Hepatocyte (in vitro differentiated cells): ENCODE data around the gene RND3. TPM values are rescaled to one million over a fixed set of nuclear protein-coding genes. Genes with fewer than 3 reads are reported as not detected.

Experiments
- DNase-seq: peaks from one replicate; pipeline ENCODE4 v3.0.0-alpha.2; 2016; ENCODE audit warnings: low spot score
- H2AFZ ChIP-seq: fragments of 200-600 bp; sonication (generic); 2 replicates; pipeline ENCODE4 v1.6.0; 2016; ENCODE audit warnings: antibody characterized with exemption, mild to moderate bottlenecking
- H3K27ac ChIP-seq: fragments of 200-600 bp; sonication (generic); 2 replicates; pipeline ENCODE4 v1.5.1; 2016; ENCODE audit warnings: mild to moderate bottlenecking
- H3K27me3 ChIP-seq: fragments of 200-600 bp; sonication (generic); 2 replicates; pipeline ENCODE4 v1.6.1; 2016
- H3K36me3 ChIP-seq: fragments of 200-600 bp; sonication (generic); replicated peaks from 2 replicates; pipeline ENCODE4 v1.5.1; 2016; ENCODE audit warnings: low read depth; ENCODE audit not compliant: insufficient read depth
- H3K4me1 ChIP-seq: fragments of 200-600 bp; sonication (generic); 2 replicates; pipeline ENCODE4 v1.5.1; 2016; ENCODE audit warnings: mild to moderate bottlenecking, moderate library complexity; ENCODE audit not compliant: insufficient read depth
- H3K4me2 ChIP-seq: fragments of 200-600 bp; sonication (generic); 2 replicates; pipeline ENCODE4 v1.6.0; 2016
- H3K4me3 ChIP-seq: fragments of 200-600 bp; sonication (generic); 2 replicates; pipeline ENCODE4 v1.5.1; 2016; ENCODE audit warnings: mild to moderate bottlenecking
- H3K79me2 ChIP-seq: fragments of 200-600 bp; sonication (generic); 2 replicates; pipeline ENCODE4 v1.6.0; 2017; ENCODE audit warnings: mild to moderate bottlenecking
- H3K9me2 ChIP-seq: fragments of 200-600 bp; sonication (generic); replicated peaks from 2 replicates; pipeline ENCODE4 v1.6.0; 2017; ENCODE audit warnings: mild to moderate bottlenecking; ENCODE audit not compliant: insufficient read depth
- H3K9me3 ChIP-seq: fragments of 200-600 bp; sonication (generic); 2 replicates; pipeline ENCODE4 v1.5.1; 2016; ENCODE audit warnings: low read depth, mild to moderate bottlenecking
- H4K20me1 ChIP-seq: fragments of 200-600 bp; sonication (generic); 2 replicates; pipeline ENCODE4 v1.6.0; 2016; ENCODE audit warnings: mild to moderate bottlenecking; ENCODE audit not compliant: insufficient read depth, poor library complexity, severe bottlenecking
- CTCF ChIP-seq: fragments of 200-600 bp; sonication (generic); IDR thresholded peaks from 2 replicates; pipeline ENCODE4 v1.5.1; 2016; ENCODE audit warnings: antibody characterized with exemption, mild to moderate bottlenecking; ENCODE audit not compliant: poor library complexity
- EZH2 ChIP-seq: fragments of 200-600 bp; sonication (generic); IDR thresholded peaks from 2 replicates; pipeline ENCODE4 v1.6.1; 2016; ENCODE audit warnings: antibody characterized with exemption, mild to moderate bottlenecking, borderline replicate concordance
- EZH2phosphoT487 ChIP-seq: fragments of 200-600 bp; sonication (generic); IDR thresholded peaks from one replicate; pipeline ENCODE4 v1.6.1; 2018; ENCODE audit warnings: antibody characterized with exemption, mild to moderate bottlenecking, low read depth, moderate library complexity; ENCODE audit not compliant: unreplicated experiment, severe bottlenecking
- WGBS: methylation state at CpG from one replicate; pipeline ENCODE4 v1.1.6; 2016; ENCODE audit warnings: low lambda C conversion rate; ENCODE audit errors: missing lambda C conversion rate; 5-methylcytosine and 5-hydroxymethylcytosine counted together
- polyA plus RNA-seq: library from polyadenylated mRNA; unstranded; fragments of >200 nt; fragmentation: Nextera tagmentation; extraction: Ambion mirVana; gene quantifications from 2 replicates; pipeline ENCODE4 v1.2.1, GENCODE V29; 2016
- total RNA-seq: library from RNA; depleted of rRNA; stranded (reverse); fragments of >200 nt; gene quantifications from 2 replicates; pipeline ENCODE4 v1.2.3, GENCODE V29; 2014

Gene RND3
- total and polyA plus RNA-seq, 2 experiments from 2014 or later = 118 to 135 TPM

- TF ChIP-seq EZH2phosphoT487 (no peak), CTCF (no peak), EZH2 (no peak)
- H3K4me3 ChIP-seq = peak overlapping the region; percentile 86
- H3K4me1 ChIP-seq = peaks cover 56% of the 10 kb centered on the region
- H3K9me2 ChIP-seq = no peaks in the 10 kb centered on the region
- no peaks in the 10 kb centered on the region for H3K27me3 ChIP-seq
- no peaks in the 10 kb centered on the region for H3K9me3 ChIP-seq
- H3K4me2 ChIP-seq = peak overlapping the region; percentile 88
- no peaks in the 10 kb centered on the region for H3K36me3 ChIP-seq
- no peak for DNase-seq
- WGBS = 83% methylated on average over 1 of the region's 1 CpG
- peak overlapping the region; percentile 99 for H3K27ac ChIP-seq
- peaks cover 78% of the 10 kb centered on the region for H4K20me1 ChIP-seq
- H3K79me2 ChIP-seq = peaks cover 88% of the 10 kb centered on the region
- H2AFZ ChIP-seq = no peak overlapping the region
These were observed 3.9 kb downstream of the RND3 start for GRCh38 chr2:150483532-150483931.

- Histone ChIP-seq H3K79me2 (peaks cover 95% of the 10 kb centered on the region), H3K36me3 (no peaks in the 10 kb centered on the region), H3K4me3 (peak overlapping the region; percentile 10), H2AFZ (no peak overlapping the region), H3K4me2 (peak overlapping the region; percentile 88), H3K27me3 (no peaks in the 10 kb centered on the region), H3K9me3 (no peaks in the 10 kb centered on the region), H4K20me1 (peaks cover 84% of the 10 kb centered on the region), H3K27ac (peak overlapping the region; percentile 99), H3K9me2 (no peaks in the 10 kb centered on the region), H3K4me1 (peaks cover 63% of the 10 kb centered on the region)
- no peak for TF ChIP-seq EZH2phosphoT487
- TF ChIP-seq CTCF = no peak
- no peak for TF ChIP-seq EZH2
- WGBS = 68% methylated on average over 6 of the region's 6 CpGs
- DNase-seq = no peak
These were observed 4.6 kb downstream of the RND3 start for GRCh38 chr2:150482667-150483400.

GRCh38 chr2:150482111-150482510 lies 5.4 kb downstream of the RND3 start:
- Histone ChIP-seq H3K4me1 (peaks cover 70% of the 10 kb centered on the region), H3K9me3 (no peaks in the 10 kb centered on the region), H3K36me3 (no peaks in the 10 kb centered on the region), H2AFZ (no peak overlapping the region), H4K20me1 (peaks cover 88% of the 10 kb centered on the region), H3K9me2 (no peaks in the 10 kb centered on the region), H3K4me3 (no peak overlapping the region), H3K79me2 (peaks cover 100% of the 10 kb centered on the region), H3K27me3 (no peaks in the 10 kb centered on the region), H3K4me2 (peak overlapping the region; percentile 88), H3K27ac (peak overlapping the region; percentile 94)
- no peak for TF ChIP-seq EZH2
- TF ChIP-seq CTCF = no peak
- TF ChIP-seq EZH2phosphoT487 = no peak
- DNase-seq = no peak
